HG03469 (cell line): Measurements from ENCODE around the gene SS18L1.

ENCODE experiments used
- ATAC-seq: cut with Tn5 transposase; IDR thresholded peaks from one replicate; pipeline ENCODE4 v1.9.1; 2021; ENCODE audit warnings: mild to moderate bottlenecking, moderate library complexity, moderate number of reproducible peaks; ENCODE audit not compliant: unreplicated experiment

The SS18L1 gene

GRCh38 chr20:62168890-62169435 lies 25.4 kb downstream of the SS18L1 start:
- ATAC-seq = no peak

GRCh38 chr20:62170536-62170935 lies 27.0 kb downstream of the SS18L1 start:
- no peak for ATAC-seq

- no peak for ATAC-seq
Measured at GRCh38 chr20:62171245-62171644, 27.7 kb downstream of the SS18L1 start.

- no peak for ATAC-seq
Measured at GRCh38 chr20:62172666-62173065, 29.1 kb downstream of the SS18L1 start.

GRCh38 chr20:62174021-62174804 lies 30.6 kb downstream of the SS18L1 start:
- no peak for ATAC-seq

- no peak for ATAC-seq
Measured at GRCh38 chr20:62174870-62175624, 31.5 kb downstream of the SS18L1 start.

- ATAC-seq = no peak
Measured at GRCh38 chr20:62175711-62176110, 32.1 kb downstream of the SS18L1 start.

GRCh38 chr20:62176866-62177265 lies 33.3 kb downstream of the SS18L1 start:
- ATAC-seq = no peak

- ATAC-seq = no peak
Measured at GRCh38 chr20:62177307-62177706, 33.7 kb downstream of the SS18L1 start.

- ATAC-seq = no peak
Measured at GRCh38 chr20:62178316-62179161, 35.0 kb downstream of the SS18L1 start.

- ATAC-seq = no peak
Measured at GRCh38 chr20:62179162-62179504, 35.6 kb downstream of the SS18L1 start.

- no peak for ATAC-seq
Measured at GRCh38 chr20:62181808-62182207, 38.2 kb downstream of the SS18L1 start.

- peak; percentile 77 for ATAC-seq
Measured at GRCh38 chr20:62182469-62183425, 39.2 kb downstream of the SS18L1 start, which contains the start of gene MTG2. TSS of gene MTG2 (plus strand) at chr20:62183028. CDS start at chr20:62193421, 10,393 bp downstream.

GRCh38 chr20:62183426-62184142 lies 40.0 kb downstream of the SS18L1 start:
- no peak for ATAC-seq

GRCh38 chr20:62186096-62186426 lies 42.5 kb downstream of the SS18L1 start:
- no peak for ATAC-seq

GRCh38 chr20:62186887-62187866 lies 43.6 kb downstream of the SS18L1 start:
- no peak for ATAC-seq

- no peak for ATAC-seq
Measured at GRCh38 chr20:62190639-62191411, 47.3 kb downstream of the SS18L1 start.
